GM12801 (cell line): ENCODE results near the gene EML4.

Experiments used
- TF ChIP-seq, protein P1 (sequence below): IDR thresholded peaks from one replicate; pipeline ENCODE4 v1.5.1; 2011; ENCODE audit warnings: control low read depth; ENCODE audit not compliant: insufficient read length; ENCODE audit errors: extremely low read depth

EML4 gene

DNA sequence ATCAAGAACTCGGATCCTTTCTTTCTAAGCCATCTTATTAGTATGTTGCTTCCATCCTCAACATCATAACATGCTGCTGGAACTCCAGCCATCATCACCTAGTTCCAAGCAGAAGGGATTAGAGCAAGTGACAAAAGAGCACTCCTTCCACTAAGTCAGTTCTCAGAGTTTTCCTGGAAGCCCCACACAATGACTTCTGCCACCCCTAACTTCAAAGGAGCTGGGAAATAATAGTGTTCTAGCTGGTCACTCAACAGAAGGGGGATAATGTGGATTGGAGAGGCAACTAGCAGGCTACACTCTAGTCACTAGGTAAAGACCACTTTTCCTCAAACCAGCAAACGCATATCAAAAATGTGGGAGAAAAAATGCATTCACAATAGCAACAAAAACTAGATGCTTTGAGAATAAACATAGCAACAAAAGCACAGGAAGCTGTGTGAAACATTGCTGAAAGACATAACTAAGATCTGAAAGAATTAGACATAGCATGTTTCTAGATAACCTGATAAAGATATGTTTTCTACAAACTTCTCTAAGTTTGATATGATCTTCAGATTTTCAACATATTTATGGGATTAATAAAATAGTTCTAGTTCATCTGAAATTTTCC is 152.4 kb downstream of the EML4 start:
- TF ChIP-seq, protein P1, sequence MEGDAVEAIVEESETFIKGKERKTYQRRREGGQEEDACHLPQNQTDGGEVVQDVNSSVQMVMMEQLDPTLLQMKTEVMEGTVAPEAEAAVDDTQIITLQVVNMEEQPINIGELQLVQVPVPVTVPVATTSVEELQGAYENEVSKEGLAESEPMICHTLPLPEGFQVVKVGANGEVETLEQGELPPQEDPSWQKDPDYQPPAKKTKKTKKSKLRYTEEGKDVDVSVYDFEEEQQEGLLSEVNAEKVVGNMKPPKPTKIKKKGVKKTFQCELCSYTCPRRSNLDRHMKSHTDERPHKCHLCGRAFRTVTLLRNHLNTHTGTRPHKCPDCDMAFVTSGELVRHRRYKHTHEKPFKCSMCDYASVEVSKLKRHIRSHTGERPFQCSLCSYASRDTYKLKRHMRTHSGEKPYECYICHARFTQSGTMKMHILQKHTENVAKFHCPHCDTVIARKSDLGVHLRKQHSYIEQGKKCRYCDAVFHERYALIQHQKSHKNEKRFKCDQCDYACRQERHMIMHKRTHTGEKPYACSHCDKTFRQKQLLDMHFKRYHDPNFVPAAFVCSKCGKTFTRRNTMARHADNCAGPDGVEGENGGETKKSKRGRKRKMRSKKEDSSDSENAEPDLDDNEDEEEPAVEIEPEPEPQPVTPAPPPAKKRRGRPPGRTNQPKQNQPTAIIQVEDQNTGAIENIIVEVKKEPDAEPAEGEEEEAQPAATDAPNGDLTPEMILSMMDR, result no peak

GRCh38 chr2:42324244-42324643 is 155.1 kb downstream of the EML4 start:
- TF ChIP-seq, protein P1, result no peak

DNA sequence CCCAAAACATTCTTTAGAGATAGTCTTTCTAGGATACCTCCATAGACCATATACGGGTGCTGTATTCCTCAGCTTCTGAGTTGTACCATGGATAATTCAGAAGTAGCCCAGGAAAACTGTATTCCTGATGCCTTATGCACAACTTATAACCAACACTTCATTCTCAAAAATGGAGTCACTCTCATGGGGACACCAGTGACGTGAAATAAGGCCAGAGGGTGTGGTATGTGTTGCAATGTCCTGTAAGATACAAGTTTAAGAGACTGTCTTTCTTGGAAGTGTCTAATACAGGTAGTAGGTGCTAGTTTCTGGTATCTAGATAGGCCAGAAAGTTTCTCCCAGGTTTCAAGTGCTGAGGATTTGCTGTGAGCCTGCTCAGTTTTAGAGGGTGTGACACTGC is 155.8 kb downstream of the EML4 start:
- TF ChIP-seq, protein P1, result no peak

GRCh38 chr2:42325609-42326008 is 156.5 kb downstream of the EML4 start:
- TF ChIP-seq, protein P1, result no peak

DNA sequence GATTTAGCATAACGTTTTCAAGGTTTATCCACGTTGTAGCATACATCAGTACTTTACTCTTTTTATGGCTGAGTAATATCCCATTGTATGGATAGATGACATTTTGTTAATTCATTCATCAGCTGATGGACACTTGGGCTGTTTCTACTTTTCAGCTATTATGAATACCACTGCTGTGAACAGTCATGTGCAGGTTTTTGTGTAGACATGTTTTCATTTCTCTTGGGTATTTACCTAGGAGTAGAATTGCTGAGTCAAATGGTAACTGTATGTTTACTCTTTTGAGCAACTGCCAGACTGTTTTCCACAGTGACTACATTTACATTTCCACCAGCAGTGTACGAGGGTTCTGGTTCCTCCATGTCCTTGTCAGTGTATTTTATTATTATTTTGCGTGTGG is 158.0 kb downstream of the EML4 start:
- TF ChIP-seq, protein P1, result no peak

DNA sequence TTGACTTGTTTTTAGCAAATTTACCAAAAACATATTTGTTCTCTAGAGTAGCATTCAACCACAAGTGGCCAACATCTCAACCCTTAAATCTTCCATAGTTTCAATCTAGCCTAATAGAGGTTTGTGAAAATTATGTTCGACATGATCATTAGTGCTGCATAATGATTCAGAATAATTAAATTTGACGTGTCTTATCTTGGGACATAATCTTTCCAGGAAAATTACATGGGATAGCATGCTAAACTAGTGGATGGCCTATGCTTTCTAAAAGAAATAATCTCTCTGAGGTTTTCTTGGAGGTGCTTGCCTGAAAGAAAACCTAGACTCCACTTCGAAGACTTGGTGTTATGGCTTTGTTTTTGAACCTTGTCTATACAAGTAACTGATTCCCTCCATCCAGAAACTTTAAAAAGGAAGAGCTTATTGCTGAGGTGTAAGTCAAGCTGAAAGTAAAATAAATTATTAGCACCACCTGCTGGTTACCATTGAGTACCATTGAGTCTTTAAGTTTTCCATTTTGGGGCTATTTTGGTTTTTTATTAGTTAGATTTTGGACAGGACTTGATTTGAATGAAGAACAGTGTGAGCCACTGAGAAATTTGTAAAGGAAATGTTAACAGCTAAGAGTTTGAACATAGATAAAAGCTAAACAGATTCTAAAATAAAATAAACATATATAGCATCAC is 159.1 kb downstream of the EML4 start:
- TF ChIP-seq, protein P1, result no peak

- TF ChIP-seq, protein P1, result no peak
These were observed 159.8 kb downstream of the EML4 start for GRCh38 chr2:42328923-42329322.
